ENCODE data around the gene UBIAD1.
"Not testable (repeated sequence)": the region's sequence is repeated elsewhere in the genome, so short reads cannot be mapped to it uniquely, and the experiment has no call there.

Gene UBIAD1

GRCh38 chr1:11280719-11281376 is 7.8 kb downstream of the UBIAD1 start:
- no peak for DNase-seq

- no peak for DNase-seq
Observed at GRCh38 chr1:11281518-11282331, 8.7 kb downstream of the UBIAD1 start.

GRCh38 chr1:11283151-11283550 is 10.2 kb downstream of the UBIAD1 start:
- no peak for DNase-seq

- DNase-seq, result no peak
Observed at GRCh38 chr1:11284784-11285183, 11.8 kb downstream of the UBIAD1 start.

DNA sequence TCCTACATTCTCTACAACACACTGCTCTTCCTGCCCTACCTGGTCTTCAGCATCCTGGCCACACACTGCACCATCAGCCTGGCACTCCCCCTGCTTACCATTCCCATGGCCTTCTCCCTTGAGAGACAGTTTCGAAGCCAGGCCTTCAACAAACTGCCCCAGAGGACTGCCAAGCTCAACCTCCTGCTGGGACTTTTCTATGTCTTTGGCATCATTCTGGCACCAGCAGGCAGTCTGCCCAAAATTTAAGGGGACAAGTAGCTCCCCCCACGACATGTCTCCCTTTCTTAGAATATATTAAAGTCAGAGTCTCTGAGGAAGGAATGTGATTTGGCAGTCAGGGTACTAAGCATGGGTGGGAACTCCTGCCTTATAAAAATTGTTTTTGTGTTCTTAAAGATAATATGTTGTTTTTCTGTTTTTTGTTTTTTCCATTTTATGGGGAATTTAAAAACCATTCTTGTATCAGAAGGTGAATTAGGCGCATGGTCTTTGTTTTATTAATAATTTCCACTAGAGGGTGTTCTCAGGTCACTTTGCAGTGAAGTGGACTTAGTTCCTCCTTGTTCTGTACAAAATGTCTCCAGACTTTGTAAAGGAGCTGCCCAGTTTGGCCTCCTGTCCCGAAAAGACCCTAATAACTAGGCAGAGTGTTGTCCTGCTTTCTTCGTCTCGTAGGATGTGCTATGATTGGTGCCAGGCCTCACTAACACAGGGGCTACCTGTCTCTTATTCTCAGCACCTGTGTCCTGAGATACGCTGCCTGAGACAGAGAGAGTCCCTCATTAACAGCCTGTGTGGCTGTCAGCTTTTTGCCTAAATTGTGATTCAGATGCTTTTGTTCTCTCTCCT is 13.1 kb downstream of the UBIAD1 start:
- DNase-seq, result no peak

DNA sequence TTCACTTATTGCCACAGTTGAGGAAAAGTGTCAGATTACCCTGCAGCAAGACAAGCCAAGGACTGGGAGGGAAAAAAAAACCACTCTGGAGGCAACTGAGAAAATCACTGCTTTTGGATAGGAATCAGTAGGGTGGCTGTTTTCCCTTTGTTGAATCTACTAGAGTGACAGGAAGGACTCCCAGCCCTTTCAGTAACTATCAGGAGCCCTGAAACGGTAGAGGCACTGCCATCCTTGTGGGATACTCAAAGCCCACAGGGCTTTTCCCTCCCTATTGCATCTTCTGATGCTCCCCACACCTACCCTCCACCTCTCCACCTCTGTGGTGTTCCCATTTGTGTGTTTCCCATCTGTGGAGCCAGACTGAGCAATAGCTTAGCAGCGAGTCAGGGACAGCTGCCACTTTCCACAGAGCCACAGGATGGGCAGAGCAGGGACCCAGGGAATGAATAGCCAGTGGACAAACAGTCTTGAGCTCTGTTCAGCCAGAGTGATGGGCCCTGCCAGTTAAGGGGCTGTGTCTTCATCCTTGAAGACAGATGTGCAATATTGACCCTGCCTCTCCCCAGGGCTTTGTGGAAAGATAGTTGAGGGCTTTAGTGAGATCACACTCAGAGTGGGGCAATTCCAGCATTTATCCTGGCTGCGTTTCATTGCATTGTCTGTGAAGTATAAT is 13.9 kb downstream of the UBIAD1 start:
- no peak for DNase-seq

DNA sequence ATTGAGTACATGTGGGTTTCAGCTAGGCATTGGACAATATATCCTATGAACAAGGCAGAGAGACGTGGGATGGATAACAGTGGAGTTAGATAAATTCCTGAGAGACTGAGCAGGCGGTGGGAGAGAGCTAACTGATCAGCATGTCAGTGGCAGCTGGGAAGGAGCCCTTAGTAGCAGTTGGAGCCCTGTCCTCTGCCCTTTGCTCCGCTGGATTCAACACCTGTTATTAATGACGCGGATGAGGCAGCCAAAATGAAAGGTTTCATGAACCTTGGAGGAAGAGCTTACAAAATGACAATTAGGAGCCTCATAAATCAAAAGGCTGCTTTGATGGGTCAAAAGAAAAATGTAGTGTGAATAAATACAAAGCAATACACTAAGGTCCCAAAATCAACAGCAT is 16.1 kb downstream of the UBIAD1 start:
- DNase-seq, result no peak

DNA sequence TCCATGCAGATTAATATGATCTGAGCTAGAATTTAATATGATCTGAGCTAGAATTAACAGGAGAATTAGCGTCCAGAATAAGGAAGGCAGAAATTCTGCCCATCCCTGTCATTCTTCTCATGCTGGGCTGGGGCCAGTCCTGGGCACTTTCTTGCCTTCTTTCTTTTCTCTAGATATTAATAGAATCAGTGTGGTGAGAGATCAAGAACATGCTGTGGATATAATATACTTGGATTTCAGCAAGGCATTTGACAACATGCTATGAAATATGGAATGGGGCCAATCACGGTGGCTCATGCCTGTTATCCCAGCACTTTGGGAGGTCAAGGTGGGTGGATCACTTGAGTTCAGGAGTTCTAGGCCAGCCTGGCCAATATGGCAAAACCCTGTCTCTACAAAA is 18.1 kb downstream of the UBIAD1 start:
- DNase-seq, result no peak

DNA sequence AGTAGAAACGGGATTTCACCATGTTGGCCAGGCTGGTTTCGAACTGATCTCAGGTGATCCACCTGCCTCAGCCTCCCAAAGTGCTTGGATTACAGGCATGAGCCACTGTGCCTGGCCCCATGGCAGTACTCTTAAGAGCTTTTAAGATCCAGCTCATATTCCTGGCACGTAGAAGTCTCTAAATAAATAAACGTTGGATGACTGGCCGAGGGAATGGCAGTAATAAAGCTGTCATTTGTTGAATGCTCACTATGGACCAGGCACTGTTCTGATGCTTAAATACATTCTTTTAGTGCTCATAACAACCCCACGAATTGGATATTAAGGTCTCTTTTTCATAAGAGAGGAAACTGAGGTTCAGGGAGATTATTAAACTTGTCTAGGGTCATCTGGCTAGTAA is 20.9 kb downstream of the UBIAD1 start:
- DNase-seq, result no peak

GRCh38 chr1:11294951-11295350 is 22.0 kb downstream of the UBIAD1 start:
- DNase-seq, result no peak

- no peak for DNase-seq
Observed at GRCh38 chr1:11295905-11296304, 22.9 kb downstream of the UBIAD1 start.

GRCh38 chr1:11297774-11298173 is 24.8 kb downstream of the UBIAD1 start:
- DNase-seq, result not testable (repeated sequence)

- no peak for DNase-seq
Observed at GRCh38 chr1:11298390-11299224, 25.6 kb downstream of the UBIAD1 start.

GRCh38 chr1:11299225-11299574 is 26.2 kb downstream of the UBIAD1 start:
- no peak for DNase-seq

GRCh38 chr1:11301601-11302000 is 28.6 kb downstream of the UBIAD1 start:
- no peak for DNase-seq

DNA sequence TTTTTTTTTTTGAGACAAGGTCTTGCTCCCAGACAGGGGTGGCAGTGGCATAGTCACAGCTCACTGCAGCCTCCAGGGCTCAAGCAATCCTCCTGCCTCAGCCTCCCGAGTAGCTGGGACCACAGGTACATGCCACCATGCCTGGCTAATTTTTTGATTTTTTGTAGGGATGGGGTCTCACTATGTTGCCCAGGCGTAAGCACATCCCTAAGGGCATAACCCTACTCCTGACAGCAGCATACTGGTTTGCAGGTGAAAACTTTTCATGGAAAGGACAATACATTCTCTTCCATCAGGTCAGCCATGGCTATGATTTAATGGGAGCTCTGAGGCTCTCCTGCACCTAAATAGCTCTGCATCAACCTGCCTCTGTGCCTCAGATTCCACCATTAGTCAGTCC is 29.4 kb downstream of the UBIAD1 start:
- no peak for DNase-seq

DNA sequence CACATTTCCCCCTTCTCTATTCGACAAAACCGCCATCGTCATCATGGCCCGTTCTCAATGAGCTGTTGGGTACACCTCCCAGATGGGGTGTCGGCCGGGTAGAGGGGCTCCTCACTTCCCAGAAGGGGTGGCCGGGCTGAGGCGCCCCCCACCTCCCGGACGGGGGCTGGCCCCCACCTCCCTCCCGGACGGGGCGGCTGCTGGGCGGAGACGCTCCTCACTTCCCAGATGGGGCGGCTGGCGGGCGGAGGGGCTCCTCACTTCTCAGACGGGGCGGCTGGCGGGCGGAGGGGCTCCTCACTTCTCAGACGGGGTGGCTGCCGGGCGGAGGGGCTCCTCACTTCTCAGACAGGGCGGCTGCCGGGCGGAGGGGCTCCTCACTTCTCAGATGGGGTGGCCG is 32.5 kb downstream of the UBIAD1 start:
- DNase-seq, result not testable (repeated sequence)

- DNase-seq, result no peak
Observed at GRCh38 chr1:11307852-11308251, 34.9 kb downstream of the UBIAD1 start.

GRCh38 chr1:11308699-11309224 is 35.8 kb downstream of the UBIAD1 start:
- DNase-seq, result no peak

DNA sequence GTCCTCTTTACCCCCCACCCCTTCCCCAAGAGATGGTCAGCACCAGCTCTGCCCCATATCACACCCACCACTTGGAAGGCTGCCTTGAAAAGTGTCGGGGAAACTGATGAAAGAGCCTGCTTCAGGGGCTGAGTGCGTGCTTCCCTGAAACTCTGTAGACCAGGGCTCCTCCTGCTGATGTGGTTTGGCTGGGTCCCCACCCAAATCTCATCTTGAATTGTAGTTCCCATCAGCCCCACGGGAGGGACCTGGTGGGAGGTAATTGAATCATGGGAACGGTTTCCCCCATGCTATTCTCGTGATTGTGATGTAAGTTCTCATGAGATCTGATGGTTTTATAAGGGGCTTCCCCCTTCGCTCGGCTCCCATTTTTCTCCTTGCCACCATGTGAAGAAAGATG is 36.4 kb downstream of the UBIAD1 start:
- no peak for DNase-seq

GRCh38 chr1:11311816-11312755 is 39.1 kb downstream of the UBIAD1 start:
- no peak for DNase-seq

Data from stimulated activated CD4-positive, alpha-beta T cell treated with anti-CD3 and anti-CD28 coated beads, Interleukin-4, amount 100 ng/mL, for 24 hours (primary cell).